Measurements from ENCODE around the gene LRRC36. TPM values are rescaled to one million over a fixed set of nuclear protein-coding genes. Genes with fewer than 3 reads are reported as not detected.

The LRRC36 gene
- total and polyA plus RNA-seq, 8 donors: 1.3 to 16.4 (median 2.4) TPM

GRCh38 chr16:67278773-67279295, 47.8 kb upstream of the LRRC36 start:
- no peak for FAIRE-seq
- ATAC-seq: peak; percentile 43 to 65 (median 50)
- H3K27me3 ChIP-seq: no peaks in the 10 kb centered on the region
- DNase-seq: no peak
- TF ChIP-seq, protein P1, sequence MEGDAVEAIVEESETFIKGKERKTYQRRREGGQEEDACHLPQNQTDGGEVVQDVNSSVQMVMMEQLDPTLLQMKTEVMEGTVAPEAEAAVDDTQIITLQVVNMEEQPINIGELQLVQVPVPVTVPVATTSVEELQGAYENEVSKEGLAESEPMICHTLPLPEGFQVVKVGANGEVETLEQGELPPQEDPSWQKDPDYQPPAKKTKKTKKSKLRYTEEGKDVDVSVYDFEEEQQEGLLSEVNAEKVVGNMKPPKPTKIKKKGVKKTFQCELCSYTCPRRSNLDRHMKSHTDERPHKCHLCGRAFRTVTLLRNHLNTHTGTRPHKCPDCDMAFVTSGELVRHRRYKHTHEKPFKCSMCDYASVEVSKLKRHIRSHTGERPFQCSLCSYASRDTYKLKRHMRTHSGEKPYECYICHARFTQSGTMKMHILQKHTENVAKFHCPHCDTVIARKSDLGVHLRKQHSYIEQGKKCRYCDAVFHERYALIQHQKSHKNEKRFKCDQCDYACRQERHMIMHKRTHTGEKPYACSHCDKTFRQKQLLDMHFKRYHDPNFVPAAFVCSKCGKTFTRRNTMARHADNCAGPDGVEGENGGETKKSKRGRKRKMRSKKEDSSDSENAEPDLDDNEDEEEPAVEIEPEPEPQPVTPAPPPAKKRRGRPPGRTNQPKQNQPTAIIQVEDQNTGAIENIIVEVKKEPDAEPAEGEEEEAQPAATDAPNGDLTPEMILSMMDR (IDR thresholded peaks at IDR 0.05): no peak
- no peaks in the 10 kb centered on the region for H3K9me3 ChIP-seq
- no peaks in the 10 kb centered on the region for H3K36me3 ChIP-seq
- peak overlapping the region; percentile 43 to 85 (median 64) for H3K4me3 ChIP-seq
- intact Hi-C loops (cut with DNase I): no loop called here
- no peak overlapping the region for H3K27ac ChIP-seq
- WGBS, 2 donors: 2 to 3% methylated on average over 20 to 42 of the region's 42 CpGs
- H3K4me1 ChIP-seq: peaks cover 0 to 3% (median 0%) of the 10 kb centered on the region in 3 donors

GRCh38 chr16:67279296-67280089, 47.1 kb upstream of the LRRC36 start, which contains the start of gene PLEKHG4:
PLEKHG4 (plus strand) TSS chr16:67279532; CDS start chr16:67280045, 513 bp downstream.
- Histone ChIP-seq H3K9me3 (no peaks in the 10 kb centered on the region), H3K4me1 (peaks cover 0 to 5% (median 0%) of the 10 kb centered on the region in 3 donors), H3K4me3 (peak within 1 kb of the TSS; percentile 43 to 85 (median 64)), H3K27ac (peak within 1 kb of the TSS in 1 of 4 donors; percentile 27), H3K27me3 (no peaks in the 10 kb centered on the region), H3K36me3 (no peaks in the 10 kb centered on the region)
- intact Hi-C loops (cut with DNase I): no loop called here
- FAIRE-seq: no peak
- WGBS, 2 donors: 26 to 27% methylated on average over 71 to 83 of the region's 83 CpGs
- TF ChIP-seq, protein P1 (IDR thresholded peaks at IDR 0.05): peak; percentile 63 to 79 (median 68)
- DNase-seq: peak; percentile 60 to 91 (median 84)
- ATAC-seq: peak; percentile 91 to 98 (median 95)

- Histone ChIP-seq H3K27ac (no peak overlapping the region), H3K9me3 (no peaks in the 10 kb centered on the region), H3K4me1 (peaks cover 0 to 6% (median 0%) of the 10 kb centered on the region in 3 donors), H3K4me3 (no peak overlapping the region), H3K27me3 (no peaks in the 10 kb centered on the region), H3K36me3 (no peaks in the 10 kb centered on the region)
- TF ChIP-seq, protein P1 (IDR thresholded peaks at IDR 0.05): no peak
- no peak for FAIRE-seq
- WGBS, 2 donors: 93% methylated on average over 15 of the region's 15 CpGs
- ATAC-seq: no peak
- intact Hi-C loops (cut with DNase I): no loop called here
- DNase-seq: no peak
These were observed 46.3 kb upstream of the LRRC36 start for GRCh38 chr16:67280090-67281015.

DNA sequence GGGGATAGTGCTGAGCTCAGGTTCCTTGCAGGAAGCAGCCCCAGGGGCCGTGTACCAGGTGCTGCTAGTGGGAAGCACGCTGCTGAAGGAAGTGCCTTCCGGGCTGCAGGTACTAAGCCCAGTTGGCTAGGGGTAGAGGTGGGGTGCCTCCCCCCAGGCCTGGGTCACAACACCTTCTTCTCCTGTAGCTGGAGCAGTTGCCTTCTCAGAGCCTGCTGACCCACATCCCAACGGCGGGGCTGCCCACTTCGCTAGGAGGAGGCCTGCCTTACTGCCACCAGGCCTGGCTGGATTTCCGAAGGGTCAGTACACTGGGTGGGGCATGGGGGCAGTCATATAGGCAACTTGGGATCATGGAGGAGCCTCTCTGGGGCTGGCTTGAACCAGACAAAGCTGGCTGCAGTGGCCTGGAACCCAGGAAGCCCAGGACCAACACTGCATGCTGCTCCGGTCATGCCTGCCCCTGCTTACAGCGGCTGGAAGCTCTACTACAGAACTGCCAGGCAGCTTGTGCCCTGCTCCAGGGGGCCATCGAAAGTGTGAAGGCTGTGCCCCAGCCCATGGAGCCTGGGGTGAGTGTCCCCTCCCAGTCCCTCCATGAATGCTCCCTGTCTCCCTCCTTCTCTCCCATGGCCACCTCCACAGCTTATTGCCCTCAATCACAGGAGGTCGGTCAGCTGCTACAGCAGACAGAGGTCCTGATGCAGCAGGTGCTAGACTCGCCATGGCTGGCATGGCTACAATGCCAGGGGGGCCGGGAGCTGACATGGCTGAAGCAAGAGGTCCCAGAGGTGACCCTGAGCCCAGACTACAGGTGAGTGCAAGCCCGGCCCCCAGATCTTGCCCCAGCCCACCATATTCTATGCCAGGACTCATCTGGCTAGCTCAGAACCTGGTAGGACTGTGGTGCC, 44.8 kb upstream of the LRRC36 start:
- no peaks in the 10 kb centered on the region for H3K27me3 ChIP-seq
- H3K36me3 ChIP-seq: no peaks in the 10 kb centered on the region
- H3K4me3 ChIP-seq: no peak overlapping the region
- H3K9me3 ChIP-seq: no peaks in the 10 kb centered on the region
- intact Hi-C loops (cut with DNase I): no loop called here
- 82 to 94% methylated on average over 14 of the region's 14 CpGs for WGBS, 2 donors
- no peak overlapping the region for H3K27ac ChIP-seq
- FAIRE-seq (no peak), ATAC-seq (no peak), DNase-seq (peak in 2 of 6 donors; percentile 20 to 51)
- peaks cover 0 to 6% (median 0%) of the 10 kb centered on the region in 3 donors for H3K4me1 ChIP-seq
- TF ChIP-seq, protein P1 (IDR thresholded peaks at IDR 0.05): no peak

Measured in pancreas (tissue), 10 donors.